Activated T-helper 9 cell treated with anti-CD3 and anti-CD28 coated beads, Interleukin-2, amount 50 U/mL, for 16 hours (primary cell): ENCODE results near the gene RAD50.
"Not testable (repeated sequence)": the region's sequence is repeated elsewhere in the genome, so short reads cannot be mapped to it uniquely, and the experiment has no call there.

Source experiments
- DNase-seq: peaks from one replicate; pipeline ENCODE4 v3.0.0-alpha.2; 2020; ENCODE audit warnings: low read depth

The RAD50 gene

GRCh38 chr5:132557478-132558172 is 848 bp downstream of the RAD50 start:
- DNase-seq = peak; percentile 10

DNA sequence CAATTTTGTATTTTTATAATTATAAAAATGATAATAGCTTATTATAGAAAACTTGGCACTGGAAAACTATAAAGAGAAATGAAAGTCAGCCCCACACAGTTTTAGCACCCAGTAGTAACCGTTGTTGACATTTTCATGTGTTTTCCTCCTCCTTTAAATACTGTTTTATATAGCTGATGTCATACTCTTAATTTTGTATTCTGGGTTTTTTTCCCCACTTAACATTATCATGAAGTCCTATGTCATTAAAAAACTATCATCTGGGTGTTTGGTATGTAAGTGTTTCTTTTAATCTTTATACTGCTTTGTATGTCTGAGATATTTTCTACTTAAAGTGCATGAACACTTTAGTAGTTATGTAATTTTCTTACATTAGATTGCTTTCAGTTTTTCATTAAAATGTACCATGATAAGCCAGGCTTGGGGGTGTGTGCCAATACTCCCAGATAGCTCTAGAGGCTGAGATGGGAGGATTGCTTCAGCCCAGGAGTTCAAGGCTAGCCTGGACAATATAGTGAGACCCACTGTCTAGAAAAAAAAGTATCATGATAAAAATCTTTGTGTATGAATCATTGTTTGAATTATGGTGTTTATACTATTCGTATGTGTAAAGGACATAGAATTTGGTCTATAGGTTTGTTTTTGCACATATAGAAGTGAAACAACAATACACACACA is 2.7 kb downstream of the RAD50 start:
- no peak for DNase-seq

DNA sequence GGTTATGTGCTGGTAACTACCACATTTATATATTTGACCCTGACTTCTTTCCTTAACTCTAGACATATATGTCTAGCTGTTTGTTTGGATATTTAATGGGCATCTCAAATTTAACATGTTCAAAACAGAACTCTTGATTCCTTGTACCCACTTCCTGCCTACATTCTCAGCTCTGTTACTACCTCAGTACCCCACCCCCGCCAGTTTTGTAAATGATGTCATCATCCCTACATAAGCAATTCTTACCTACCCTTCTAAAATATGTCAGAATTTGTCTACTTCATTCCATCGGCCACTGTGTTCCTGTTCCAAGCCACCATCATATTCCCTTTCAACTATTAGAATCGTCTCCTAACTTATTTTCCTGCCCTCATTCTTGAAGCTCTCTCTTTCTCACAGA is 4.8 kb downstream of the RAD50 start:
- DNase-seq = no peak

DNA sequence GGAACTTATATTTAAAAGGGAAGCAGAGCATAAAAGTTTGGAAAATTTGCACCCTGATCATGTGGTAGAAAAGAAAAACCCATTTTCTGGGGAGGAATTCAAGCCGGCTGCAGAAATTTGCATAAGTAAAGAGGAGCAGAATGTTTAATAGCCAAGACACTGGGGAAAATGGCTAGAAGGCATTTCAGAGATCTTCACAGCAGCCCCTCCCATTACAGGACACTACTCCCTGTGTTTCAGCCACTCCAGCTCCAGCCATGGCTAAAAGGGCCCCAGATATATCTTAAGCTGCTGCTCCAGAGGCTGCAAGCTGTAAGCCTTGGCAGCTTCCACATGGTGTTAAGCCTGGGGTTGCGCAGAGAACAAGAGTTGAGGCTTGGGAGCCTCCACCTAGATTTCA is 7.8 kb downstream of the RAD50 start:
- DNase-seq = not testable (repeated sequence)

GRCh38 chr5:132566657-132567056 is 9.9 kb downstream of the RAD50 start:
- no peak for DNase-seq

GRCh38 chr5:132576123-132576522 is 19.3 kb downstream of the RAD50 start:
- no peak for DNase-seq

DNA sequence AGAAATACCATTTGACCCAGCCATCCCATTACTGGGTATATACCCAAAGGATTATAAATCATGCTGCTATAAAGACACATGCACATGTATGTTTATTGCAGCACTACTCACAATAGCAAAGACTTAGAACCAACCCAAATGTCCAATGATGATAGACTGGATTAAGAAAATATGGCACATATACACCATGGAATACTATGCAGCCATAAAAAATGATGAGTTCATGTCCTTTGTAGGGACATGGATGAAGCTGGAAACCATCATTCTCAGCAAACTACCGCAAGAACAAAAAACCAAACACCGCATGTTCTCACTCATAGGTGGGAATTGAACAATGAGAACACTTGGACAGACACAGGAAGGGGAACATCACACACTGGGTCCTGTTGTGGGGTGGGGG is 27.8 kb downstream of the RAD50 start:
- not testable (repeated sequence) for DNase-seq

DNA sequence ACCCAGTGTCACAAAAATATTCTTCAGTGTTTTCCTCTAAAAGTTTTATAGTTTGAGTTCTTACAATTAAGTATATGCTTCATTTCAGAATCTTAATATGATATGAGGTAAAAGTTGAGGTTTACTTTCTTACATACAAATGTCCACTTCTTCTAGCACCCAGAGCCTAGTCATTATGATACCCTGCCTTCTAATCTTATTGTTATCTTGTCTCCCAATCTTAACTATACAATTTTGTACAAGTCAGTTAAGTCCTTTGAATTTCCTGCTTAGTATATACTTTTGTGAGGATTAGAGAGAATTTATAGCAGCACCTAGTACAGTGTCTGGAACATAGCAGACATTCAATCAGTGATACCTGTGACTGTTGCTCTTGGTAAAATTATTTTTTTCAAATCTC is 29.3 kb downstream of the RAD50 start:
- no peak for DNase-seq

DNA sequence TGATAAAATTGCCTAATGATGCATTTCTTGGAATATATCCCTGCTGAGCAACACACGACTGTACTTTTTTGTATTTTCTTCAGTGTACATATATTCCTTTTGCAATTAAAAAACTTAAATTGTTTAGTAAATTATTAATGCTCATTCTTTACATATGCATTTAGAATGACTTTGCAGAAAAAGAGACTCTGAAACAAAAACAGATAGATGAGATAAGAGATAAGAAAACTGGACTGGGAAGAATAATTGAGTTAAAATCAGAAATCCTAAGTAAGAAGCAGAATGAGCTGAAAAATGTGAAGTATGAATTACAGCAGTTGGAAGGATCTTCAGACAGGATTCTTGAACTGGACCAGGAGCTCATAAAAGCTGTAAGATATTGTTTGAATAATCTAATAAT is 32.7 kb downstream of the RAD50 start:
- no peak for DNase-seq

DNA sequence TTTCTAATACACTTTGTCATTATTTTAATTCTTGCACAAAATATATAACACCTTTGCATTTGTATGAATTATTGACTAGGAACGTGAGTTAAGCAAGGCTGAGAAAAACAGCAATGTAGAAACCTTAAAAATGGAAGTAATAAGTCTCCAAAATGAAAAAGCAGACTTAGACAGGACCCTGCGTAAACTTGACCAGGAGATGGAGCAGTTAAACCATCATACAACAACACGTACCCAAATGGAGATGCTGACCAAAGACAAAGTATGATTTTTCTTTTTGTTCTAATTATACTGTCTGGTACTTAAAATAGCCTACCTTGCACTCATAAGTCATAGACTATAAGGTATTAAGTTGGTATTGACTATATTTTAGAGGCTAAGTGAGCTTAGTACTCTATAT is 34.4 kb downstream of the RAD50 start:
- no peak for DNase-seq

- no peak for DNase-seq
Measured at GRCh38 chr5:132592521-132592920, 35.7 kb downstream of the RAD50 start.

GRCh38 chr5:132594170-132594569 is 37.4 kb downstream of the RAD50 start:
- DNase-seq = no peak

DNA sequence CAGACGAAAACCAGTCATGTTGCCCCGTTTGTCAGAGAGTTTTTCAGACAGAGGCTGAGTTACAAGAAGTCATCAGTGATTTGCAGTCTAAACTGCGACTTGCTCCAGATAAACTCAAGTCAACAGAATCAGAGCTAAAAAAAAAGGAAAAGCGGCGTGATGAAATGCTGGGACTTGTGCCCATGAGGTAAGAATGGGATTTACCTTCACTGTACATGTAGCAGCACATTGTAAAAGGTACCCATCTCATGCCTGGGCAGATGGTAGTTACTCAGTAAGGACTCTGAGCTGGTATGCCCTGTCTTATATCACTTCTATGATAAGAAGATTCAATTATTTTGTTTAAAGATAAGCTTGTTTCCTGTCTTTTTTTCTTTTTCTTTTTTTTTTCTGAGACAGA is 38.8 kb downstream of the RAD50 start:
- DNase-seq = no peak

DNA sequence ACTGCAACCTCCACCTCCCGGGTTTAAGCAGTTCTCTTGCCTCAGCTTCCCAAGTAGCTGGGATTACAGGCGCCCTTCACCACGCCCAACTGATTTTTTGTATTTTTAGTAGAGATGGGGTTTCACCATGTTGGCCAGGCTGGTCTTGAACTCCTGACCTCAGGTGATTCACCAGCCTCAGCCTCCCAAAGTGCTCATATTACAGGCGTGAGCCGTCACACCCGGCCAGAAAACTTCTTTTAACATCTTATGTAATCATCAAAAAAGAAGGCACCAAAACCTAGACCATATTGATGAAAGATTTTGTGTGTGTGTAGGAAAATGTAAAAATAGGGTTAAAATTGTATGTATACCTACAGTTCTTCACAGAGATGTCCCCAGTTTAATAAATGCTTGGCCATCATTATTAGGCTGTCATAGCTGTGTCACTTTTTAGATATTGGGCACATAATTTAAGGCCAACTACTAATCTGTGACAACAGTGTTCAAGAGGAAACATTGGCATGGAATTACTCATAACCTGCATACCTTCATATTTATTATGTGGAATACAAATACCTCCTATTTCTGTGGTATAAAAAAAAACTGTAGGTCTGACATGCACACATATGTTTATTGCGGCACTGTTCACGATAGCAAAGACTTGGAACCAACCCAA is 44.4 kb downstream of the RAD50 start:
- DNase-seq = no peak

DNA sequence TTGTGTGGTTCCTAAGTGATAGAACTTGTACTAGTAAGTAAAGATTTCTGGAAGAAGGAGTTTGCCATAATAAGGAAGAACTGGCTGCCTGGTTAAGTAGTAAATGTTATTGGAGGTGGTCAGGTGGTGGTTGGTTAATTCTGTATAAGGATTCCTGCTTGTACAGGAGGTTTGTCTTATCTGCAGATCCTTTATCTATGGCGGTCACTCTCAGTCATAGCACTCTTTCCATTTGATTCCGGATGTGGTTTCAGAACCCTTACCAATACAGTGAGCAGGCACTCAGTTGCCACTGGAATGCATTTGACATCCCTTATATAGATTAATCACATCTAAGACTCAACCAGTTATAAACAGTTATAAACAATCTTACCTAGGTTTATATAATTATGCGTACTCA is 50.3 kb downstream of the RAD50 start:
- DNase-seq = no peak

GRCh38 chr5:132608107-132608506 is 51.3 kb downstream of the RAD50 start:
- no peak for DNase-seq

- DNase-seq = no peak
Measured at GRCh38 chr5:132611965-132612364, 55.2 kb downstream of the RAD50 start.

DNA sequence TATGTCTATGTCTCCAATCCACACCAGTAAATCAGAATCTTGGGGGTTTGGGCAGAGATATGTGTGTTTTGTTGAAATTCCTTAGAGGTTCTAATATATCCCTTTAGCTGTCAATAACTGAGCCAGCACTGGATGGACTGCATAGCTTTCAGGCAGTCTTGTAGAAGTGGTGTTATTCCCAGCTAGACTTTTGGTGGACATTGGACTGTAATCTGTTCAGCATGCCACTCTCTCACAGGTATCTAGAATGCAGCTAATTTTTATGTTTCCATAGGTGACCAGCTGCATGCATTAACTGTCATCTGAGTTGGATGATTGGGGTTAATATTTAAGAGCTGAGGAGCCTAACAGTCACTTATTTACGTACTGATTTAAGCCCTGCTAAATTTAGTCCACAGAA is 56.1 kb downstream of the RAD50 start:
- DNase-seq = no peak

DNA sequence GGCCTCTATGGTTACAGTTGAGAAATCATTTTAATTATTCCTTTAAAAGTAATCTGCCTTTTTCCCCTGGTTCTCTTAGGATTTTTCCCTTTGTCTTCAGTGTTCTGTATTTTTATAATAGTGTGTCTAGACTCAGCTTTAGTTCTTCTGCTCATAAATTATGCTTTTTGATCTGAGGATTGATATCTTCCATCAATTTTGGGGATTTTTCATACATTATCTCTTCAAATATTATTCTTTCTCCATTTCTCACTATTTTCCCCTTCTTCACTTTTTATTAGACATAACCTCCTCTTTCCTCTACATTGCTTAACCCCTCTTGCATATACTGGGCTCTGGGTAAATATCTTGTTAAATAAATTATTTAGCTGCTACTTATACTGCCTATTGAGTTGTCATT is 64.9 kb downstream of the RAD50 start:
- no peak for DNase-seq

GRCh38 chr5:132622608-132623007 is 65.8 kb downstream of the RAD50 start:
- DNase-seq = no peak

DNA sequence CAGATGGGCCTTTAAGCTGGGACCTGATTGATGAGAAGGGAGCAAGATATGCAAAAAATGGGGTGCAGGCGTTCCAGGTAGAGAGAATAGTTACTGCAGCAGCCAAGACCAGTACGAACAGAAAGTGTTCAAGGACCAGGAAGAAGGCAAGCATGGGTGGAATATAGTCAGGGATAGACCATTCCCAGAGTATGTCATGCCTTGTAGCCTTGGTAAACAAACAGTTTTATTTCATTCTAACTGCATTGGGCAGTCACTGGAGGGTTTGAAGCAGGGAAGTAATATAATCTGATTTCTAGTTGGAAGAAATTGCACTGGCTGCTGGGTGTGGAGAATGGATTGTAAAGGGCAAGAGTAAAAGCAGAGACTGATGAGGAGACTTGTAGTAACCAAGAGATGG is 70.7 kb downstream of the RAD50 start:
- no peak for DNase-seq

- DNase-seq = no peak
Measured at GRCh38 chr5:132628814-132629213, 72.0 kb downstream of the RAD50 start.

DNA sequence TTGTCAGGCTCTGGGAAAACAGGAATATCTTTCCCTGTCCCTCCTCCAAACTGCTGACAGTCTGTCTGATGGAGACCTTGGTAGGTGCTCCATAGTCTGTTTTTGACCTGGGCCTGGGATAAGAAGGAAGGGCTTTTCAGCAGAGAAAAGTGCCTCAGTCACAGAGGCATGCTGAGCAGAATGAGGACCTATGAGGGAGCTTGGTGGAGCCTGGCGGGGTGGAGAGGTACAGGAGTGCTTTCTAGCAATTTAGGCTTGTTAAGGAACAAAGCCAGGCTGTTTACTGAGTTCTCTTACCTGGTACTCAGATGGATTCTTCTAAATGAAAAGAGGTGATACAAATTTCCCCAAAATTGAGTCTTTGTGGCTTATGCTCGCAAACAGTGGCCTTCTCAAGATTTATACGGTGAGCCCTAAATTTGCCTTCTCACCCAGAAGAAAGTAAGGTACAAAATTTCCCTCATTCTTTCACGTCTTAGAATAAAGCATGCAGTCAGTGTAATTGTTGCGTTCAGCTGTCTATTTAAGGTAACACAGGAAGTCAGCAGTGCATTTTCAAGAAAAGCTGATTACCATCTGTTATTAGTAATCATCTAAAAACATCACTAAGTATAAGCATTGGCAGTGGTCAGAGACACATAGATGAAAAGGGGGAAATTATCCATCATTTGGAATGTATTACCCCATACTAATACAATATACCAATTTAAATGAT is 72.6 kb downstream of the RAD50 start:
- no peak for DNase-seq
